CD4-positive, alpha-beta T cell treated with Interleukin-17A for 1 hour (primary cell): ENCODE data around the gene RPA3.
"Not testable (repeated sequence)": the region's sequence is repeated elsewhere in the genome, so short reads cannot be mapped to it uniquely, and the experiment has no call there.

ENCODE experiments used
- DNase-seq: peaks from one replicate; pipeline ENCODE4 v3.0.0-alpha.2; 2020

RPA3 gene

GRCh38 chr7:7688956-7689355 is 29.5 kb downstream of the RPA3 start:
- no peak for DNase-seq

- DNase-seq: no peak
These were observed 30.1 kb downstream of the RPA3 start for GRCh38 chr7:7688310-7688709.

GRCh38 chr7:7687800-7688199 is 30.6 kb downstream of the RPA3 start:
- no peak for DNase-seq

- no peak for DNase-seq
These were observed 31.4 kb downstream of the RPA3 start for GRCh38 chr7:7686811-7687508.

- no peak for DNase-seq
These were observed 35.5 kb downstream of the RPA3 start for GRCh38 chr7:7682861-7683260.

GRCh38 chr7:7681936-7682329 is 36.5 kb downstream of the RPA3 start:
- no peak for DNase-seq

- DNase-seq: peak; percentile 77
These were observed 37.0 kb downstream of the RPA3 start for GRCh38 chr7:7681191-7681935.

GRCh38 chr7:7679640-7680039 is 38.8 kb downstream of the RPA3 start:
- not testable (repeated sequence) for DNase-seq

- DNase-seq: no peak
These were observed 42.7 kb downstream of the RPA3 start for GRCh38 chr7:7675686-7676085.

GRCh38 chr7:7673240-7673550 is 45.2 kb downstream of the RPA3 start:
- DNase-seq: no peak

GRCh38 chr7:7672545-7673239 is 45.7 kb downstream of the RPA3 start:
- no peak for DNase-seq

- DNase-seq: no peak
These were observed 47.0 kb downstream of the RPA3 start for GRCh38 chr7:7671361-7671760.

GRCh38 chr7:7670490-7670889 is 47.9 kb downstream of the RPA3 start:
- DNase-seq: no peak

- no peak for DNase-seq
These were observed 49.7 kb downstream of the RPA3 start for GRCh38 chr7:7668706-7669105.

GRCh38 chr7:7667187-7667586 is 51.2 kb downstream of the RPA3 start:
- DNase-seq: no peak

GRCh38 chr7:7665031-7665430 is 53.4 kb downstream of the RPA3 start:
- no peak for DNase-seq

GRCh38 chr7:7664291-7664690 is 54.1 kb downstream of the RPA3 start:
- no peak for DNase-seq

- no peak for DNase-seq
These were observed 55.9 kb downstream of the RPA3 start for GRCh38 chr7:7662527-7662926.

- not testable (repeated sequence) for DNase-seq
These were observed 61.9 kb downstream of the RPA3 start for GRCh38 chr7:7656459-7656858.

- no peak for DNase-seq
These were observed 63.3 kb downstream of the RPA3 start for GRCh38 chr7:7654964-7655715.

- DNase-seq: peak; percentile 54
These were observed 64.7 kb downstream of the RPA3 start for GRCh38 chr7:7653593-7654187.

GRCh38 chr7:7652798-7653540 is 65.4 kb downstream of the RPA3 start:
- DNase-seq: no peak
